HUES48 (cell line): Measurements from ENCODE around the gene ANK2.

Experiments used
- H3K27ac ChIP-seq: one replicate; pipeline ENCODE4 v1.7.0; 2013; ENCODE audit warnings: low read depth, low read length, inconsistent platforms
- H3K27me3 ChIP-seq: 2 replicates; pipeline ENCODE4 v1.6.1; 2013; ENCODE audit warnings: mild to moderate bottlenecking, low read length; ENCODE audit not compliant: control insufficient read depth, insufficient read depth
- H3K36me3 ChIP-seq: 2 replicates; pipeline ENCODE4 v1.6.1; 2013; ENCODE audit warnings: low read length; ENCODE audit not compliant: control insufficient read depth, insufficient read depth
- H3K4me1 ChIP-seq: 2 replicates; pipeline ENCODE4 v1.6.1; 2013; ENCODE audit warnings: mild to moderate bottlenecking, low read length; ENCODE audit not compliant: control insufficient read depth, insufficient read depth
- H3K4me3 ChIP-seq: 2 replicates; pipeline ENCODE4 v1.5.1; 2013; ENCODE audit warnings: mild to moderate bottlenecking, low read depth, low read length
- H3K9ac ChIP-seq: 2 replicates; pipeline ENCODE4 v1.6.1; 2013; ENCODE audit warnings: mild to moderate bottlenecking, low read depth, low read length, moderate library complexity
- H3K9me3 ChIP-seq: 2 replicates; pipeline ENCODE4 v1.6.1; 2013; ENCODE audit warnings: low read length; ENCODE audit not compliant: control insufficient read depth, insufficient read depth

Gene ANK2

DNA sequence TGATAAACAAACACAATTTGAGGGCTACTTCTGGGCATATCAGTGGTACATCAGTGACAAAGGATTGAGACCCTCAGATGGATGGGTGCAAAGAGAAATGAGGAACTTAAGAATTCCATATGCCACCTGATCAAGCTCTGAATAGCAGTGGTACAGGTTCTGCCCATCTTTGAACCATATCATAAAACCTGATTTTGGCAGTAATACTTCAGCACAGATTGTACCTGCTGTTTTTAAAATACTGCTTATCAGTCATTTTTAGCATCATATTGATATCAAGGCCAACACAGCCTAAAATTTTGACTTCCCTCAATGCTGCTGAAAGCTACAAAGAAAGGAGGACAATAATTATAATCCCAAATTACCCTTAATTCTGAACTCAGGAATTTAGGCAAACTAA lies 41.5 kb downstream of the ANK2 start:
- no peak overlapping the region for H3K9ac ChIP-seq
- no peaks in the 10 kb centered on the region for H3K4me1 ChIP-seq
- H3K36me3 ChIP-seq = no peaks in the 10 kb centered on the region
- H3K27ac ChIP-seq = no peak overlapping the region
- H3K27me3 ChIP-seq = no peaks in the 10 kb centered on the region
- no peaks in the 10 kb centered on the region for H3K9me3 ChIP-seq
- no peak overlapping the region for H3K4me3 ChIP-seq

DNA sequence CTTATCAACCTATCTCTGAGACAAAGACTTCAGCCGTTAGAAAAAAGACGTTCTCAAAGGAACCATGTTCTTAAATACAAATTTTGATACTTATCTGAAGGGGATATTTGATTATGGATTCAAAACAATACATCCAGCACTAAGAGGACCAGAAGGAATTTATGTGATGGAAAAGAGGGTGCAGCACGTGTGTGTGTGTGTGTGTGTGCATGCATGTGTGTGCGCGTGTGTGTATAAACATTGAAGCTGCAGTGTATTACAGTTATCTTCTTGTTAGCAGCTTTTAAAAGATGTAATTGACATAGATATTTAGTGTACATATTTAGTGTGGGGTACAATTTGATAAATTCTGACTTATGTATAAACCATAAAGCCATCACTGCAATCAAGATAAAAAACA lies 44.9 kb downstream of the ANK2 start:
- no peaks in the 10 kb centered on the region for H3K4me1 ChIP-seq
- no peaks in the 10 kb centered on the region for H3K9me3 ChIP-seq
- no peak overlapping the region for H3K27ac ChIP-seq
- H3K4me3 ChIP-seq = no peak overlapping the region
- H3K27me3 ChIP-seq = no peaks in the 10 kb centered on the region
- H3K36me3 ChIP-seq = no peaks in the 10 kb centered on the region
- H3K9ac ChIP-seq = no peak overlapping the region

- Histone ChIP-seq H3K27me3 (no peaks in the 10 kb centered on the region), H3K4me1 (no peaks in the 10 kb centered on the region), H3K9ac (no peak overlapping the region), H3K4me3 (no peak overlapping the region), H3K36me3 (no peaks in the 10 kb centered on the region), H3K27ac (no peak overlapping the region), H3K9me3 (no peaks in the 10 kb centered on the region)
These were observed 45.3 kb downstream of the ANK2 start for GRCh38 chr4:113094802-113095201.

DNA sequence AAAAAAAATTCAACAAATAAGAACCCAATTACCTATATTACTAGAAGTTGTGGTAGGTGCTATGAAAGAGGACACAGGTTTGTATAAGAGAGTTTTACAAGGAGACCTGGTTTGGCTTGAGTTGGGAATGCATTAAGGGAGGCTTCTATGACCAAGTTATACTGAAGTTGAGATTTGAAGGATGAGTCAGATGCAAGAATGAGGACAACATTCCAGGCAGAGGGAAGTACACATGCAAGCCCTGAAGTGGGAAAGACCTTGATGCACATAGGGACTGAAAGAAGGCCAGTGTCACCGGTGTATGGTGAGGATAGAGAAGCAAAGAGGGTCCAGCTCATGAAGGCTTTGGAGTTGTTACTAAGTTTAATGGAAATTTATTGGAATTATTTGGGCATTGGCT lies 52.2 kb downstream of the ANK2 start:
- H3K9ac ChIP-seq = no peak overlapping the region
- H3K9me3 ChIP-seq = no peaks in the 10 kb centered on the region
- H3K36me3 ChIP-seq = no peaks in the 10 kb centered on the region
- H3K27ac ChIP-seq = no peak overlapping the region
- H3K4me1 ChIP-seq = peaks cover 27% of the 10 kb centered on the region
- H3K4me3 ChIP-seq = no peak overlapping the region
- H3K27me3 ChIP-seq = no peaks in the 10 kb centered on the region

DNA sequence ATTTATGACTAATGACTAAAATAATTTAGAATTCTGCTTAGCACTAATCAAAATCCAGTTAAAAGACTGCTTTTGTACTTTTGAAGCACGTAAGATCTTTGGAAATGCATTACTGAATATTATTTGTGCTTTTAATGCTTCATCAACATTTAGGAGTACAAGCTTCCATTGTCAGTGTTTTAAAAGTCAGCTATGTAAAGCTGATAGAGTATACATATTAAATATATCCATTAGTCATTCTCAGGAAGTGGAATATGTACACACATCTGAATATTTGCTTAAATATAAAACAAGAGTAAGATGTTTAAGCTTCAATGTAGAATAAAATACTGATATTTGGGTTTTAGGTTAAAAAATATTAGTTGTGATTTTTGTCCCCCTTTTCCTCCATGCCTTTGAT lies 54.1 kb downstream of the ANK2 start:
- no peaks in the 10 kb centered on the region for H3K36me3 ChIP-seq
- H3K9me3 ChIP-seq = no peaks in the 10 kb centered on the region
- peaks cover 31% of the 10 kb centered on the region for H3K4me1 ChIP-seq
- H3K9ac ChIP-seq = no peak overlapping the region
- no peaks in the 10 kb centered on the region for H3K27me3 ChIP-seq
- H3K4me3 ChIP-seq = no peak overlapping the region
- H3K27ac ChIP-seq = peak overlapping the region; percentile 1

DNA sequence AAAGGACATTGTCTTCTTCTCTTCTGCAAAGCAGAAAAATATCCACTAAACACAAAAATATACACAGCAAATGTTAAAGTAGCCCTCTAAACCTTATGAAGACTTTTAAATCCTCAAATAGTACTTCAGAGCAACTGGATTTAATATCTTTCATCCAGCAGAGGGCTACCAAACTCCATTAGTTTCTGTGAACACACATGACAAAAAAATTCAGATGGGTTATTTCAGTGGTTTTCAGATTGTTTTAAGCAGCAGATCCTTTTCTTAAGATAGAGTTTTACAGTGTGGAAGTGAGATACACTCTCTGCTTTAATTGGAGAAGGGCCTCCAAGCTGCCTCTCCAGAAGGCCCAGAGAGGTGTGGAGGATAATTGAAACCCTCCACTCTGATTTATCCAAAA lies 56.7 kb downstream of the ANK2 start:
- Histone ChIP-seq H3K9ac (no peak overlapping the region), H3K4me3 (no peak overlapping the region), H3K27me3 (no peaks in the 10 kb centered on the region), H3K27ac (peak overlapping the region; percentile 30), H3K9me3 (no peaks in the 10 kb centered on the region), H3K36me3 (no peaks in the 10 kb centered on the region), H3K4me1 (peaks cover 31% of the 10 kb centered on the region)

GRCh38 chr4:113109106-113109718 lies 59.8 kb downstream of the ANK2 start:
- no peaks in the 10 kb centered on the region for H3K36me3 ChIP-seq
- no peak overlapping the region for H3K4me3 ChIP-seq
- H3K9me3 ChIP-seq = no peaks in the 10 kb centered on the region
- H3K9ac ChIP-seq = no peak overlapping the region
- no peaks in the 10 kb centered on the region for H3K27me3 ChIP-seq
- H3K27ac ChIP-seq = no peak overlapping the region
- peaks cover 20% of the 10 kb centered on the region for H3K4me1 ChIP-seq

DNA sequence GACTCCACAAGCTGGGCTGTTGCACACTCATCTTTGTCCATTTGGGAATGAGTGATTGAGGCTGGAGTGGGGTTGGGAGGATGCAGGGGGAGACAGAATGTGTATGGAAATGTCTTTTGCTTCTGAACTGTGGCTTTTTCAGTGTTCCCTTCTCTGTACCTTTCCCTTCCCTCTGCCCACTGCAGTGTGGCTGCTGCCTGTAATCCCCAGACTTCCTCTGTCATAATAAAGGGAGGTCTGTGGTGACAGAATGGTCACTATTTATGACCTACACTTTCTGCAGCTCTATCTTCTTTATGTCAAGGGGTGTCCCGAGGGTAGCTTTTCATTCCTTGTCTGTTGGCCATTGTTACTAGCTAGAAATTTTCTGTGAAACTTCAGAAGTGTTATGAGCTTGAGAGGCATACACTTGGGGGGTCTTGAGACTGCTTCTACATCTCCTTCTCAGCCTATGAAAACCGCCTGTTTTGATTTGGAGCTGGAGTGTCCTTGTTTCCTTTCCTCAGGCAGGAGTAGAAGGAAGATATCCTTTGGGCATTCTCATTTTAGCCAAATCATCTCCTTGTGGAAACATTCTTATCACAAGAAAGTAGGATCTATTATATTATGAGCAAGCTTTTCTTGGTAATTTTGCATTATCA lies 63.0 kb downstream of the ANK2 start:
- no peaks in the 10 kb centered on the region for H3K27me3 ChIP-seq
- no peaks in the 10 kb centered on the region for H3K36me3 ChIP-seq
- H3K9ac ChIP-seq = no peak overlapping the region
- H3K4me3 ChIP-seq = no peak overlapping the region
- H3K4me1 ChIP-seq = peaks cover 16% of the 10 kb centered on the region
- H3K27ac ChIP-seq = no peak overlapping the region
- no peaks in the 10 kb centered on the region for H3K9me3 ChIP-seq

- no peaks in the 10 kb centered on the region for H3K27me3 ChIP-seq
- no peaks in the 10 kb centered on the region for H3K36me3 ChIP-seq
- H3K9ac ChIP-seq = no peak overlapping the region
- H3K4me1 ChIP-seq = peaks cover 16% of the 10 kb centered on the region
- no peaks in the 10 kb centered on the region for H3K9me3 ChIP-seq
- no peak overlapping the region for H3K4me3 ChIP-seq
- no peak overlapping the region for H3K27ac ChIP-seq
These were observed 63.7 kb downstream of the ANK2 start for GRCh38 chr4:113113151-113113550.

DNA sequence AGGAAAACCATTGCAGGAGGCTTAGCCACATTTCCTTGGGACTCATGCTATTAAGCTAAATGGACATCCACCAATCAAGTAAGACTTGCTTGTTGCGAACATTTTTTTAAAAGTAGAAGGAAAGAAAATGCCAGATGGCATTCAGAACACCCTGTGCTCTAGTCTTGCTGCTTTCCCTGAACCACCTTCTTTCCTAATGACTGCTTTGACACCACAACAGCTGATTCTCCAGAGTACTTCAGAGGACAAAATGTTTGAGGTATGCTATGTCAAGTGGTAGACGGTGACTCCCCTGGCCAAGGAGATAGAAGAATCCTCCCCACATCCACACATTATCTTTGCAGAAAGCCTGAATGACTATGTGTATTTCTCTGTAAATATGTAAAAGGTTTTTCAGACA lies 65.4 kb downstream of the ANK2 start:
- H3K4me3 ChIP-seq = no peak overlapping the region
- H3K9ac ChIP-seq = no peak overlapping the region
- peaks cover 16% of the 10 kb centered on the region for H3K4me1 ChIP-seq
- no peaks in the 10 kb centered on the region for H3K36me3 ChIP-seq
- H3K9me3 ChIP-seq = no peaks in the 10 kb centered on the region
- H3K27ac ChIP-seq = no peak overlapping the region
- no peaks in the 10 kb centered on the region for H3K27me3 ChIP-seq

- Histone ChIP-seq H3K36me3 (no peaks in the 10 kb centered on the region), H3K9me3 (no peaks in the 10 kb centered on the region), H3K27me3 (no peaks in the 10 kb centered on the region), H3K4me1 (peaks cover 16% of the 10 kb centered on the region), H3K27ac (peak overlapping the region; percentile 43), H3K9ac (no peak overlapping the region), H3K4me3 (no peak overlapping the region)
These were observed 67.2 kb downstream of the ANK2 start for GRCh38 chr4:113116414-113117357.
